ENCODE results near the gene HES4.

HES4 gene

DNA sequence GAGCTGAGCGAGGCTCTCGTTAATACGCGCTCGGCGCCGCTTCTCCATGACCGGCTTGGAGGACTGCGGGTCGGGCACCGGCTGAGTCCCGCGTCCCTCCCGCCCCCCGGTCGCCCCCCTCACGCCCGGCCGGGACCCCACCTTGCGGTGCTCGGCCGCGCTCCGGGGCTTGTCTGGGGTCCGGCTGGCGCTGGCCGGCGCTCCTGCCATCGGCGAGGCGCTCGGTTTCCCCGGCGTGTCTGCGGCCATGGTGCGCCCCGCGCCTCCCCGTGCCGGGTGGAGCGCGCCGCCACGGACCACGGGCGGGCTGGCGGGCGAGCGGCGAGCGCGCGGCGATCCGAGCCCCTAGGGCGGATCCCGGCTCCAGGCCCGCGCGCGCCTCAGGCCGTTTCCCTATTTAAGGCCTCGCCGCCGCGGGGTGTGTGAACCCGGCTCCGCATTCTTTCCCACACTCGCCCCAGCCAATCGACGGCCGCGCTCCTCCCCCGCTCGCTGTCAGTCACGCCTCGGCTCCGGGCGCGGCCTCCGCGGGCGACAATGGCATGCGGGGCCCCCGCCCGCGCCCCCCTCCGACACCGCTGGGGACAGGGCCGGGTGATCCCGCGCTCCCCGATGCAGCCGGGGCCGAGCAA lies at the start of gene HES4:
Gene HES4, minus strand, starts transcription at position 373 of the 632 bp plus-strand sequence. Its CDS starts 124 bp downstream, at position 249.
- peak in 2 of 4 experiments; percentile 31 to 51 for DNase-seq

GRCh38 chr1:1048765-1049164 lies 48.9 kb upstream of the HES4 start:
- DNase-seq = no peak

DNA sequence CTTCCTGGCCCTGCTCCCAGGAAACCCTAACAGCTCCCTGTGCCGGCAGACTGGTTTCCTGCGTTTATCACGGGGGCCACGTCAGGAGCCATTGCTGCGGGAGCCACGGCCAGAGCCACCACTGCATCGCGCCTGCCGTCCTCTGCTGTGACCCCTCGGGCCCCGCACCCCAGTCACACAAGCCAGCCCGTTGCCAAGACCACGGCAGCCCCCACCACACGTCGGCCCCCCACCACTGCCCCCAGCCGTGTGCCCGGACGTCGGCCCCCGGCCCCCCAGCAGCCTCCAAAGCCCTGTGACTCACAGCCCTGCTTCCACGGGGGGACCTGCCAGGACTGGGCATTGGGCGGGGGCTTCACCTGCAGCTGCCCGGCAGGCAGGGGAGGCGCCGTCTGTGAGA lies 48.1 kb upstream of the HES4 start:
- DNase-seq = no peak

- DNase-seq = no peak
These were observed 47.5 kb upstream of the HES4 start for GRCh38 chr1:1047407-1047806.

- DNase-seq = no peak
These were observed 46.9 kb upstream of the HES4 start for GRCh38 chr1:1046767-1047166.

- DNase-seq = no peak
These were observed 46.3 kb upstream of the HES4 start for GRCh38 chr1:1046243-1046642.

- no peak for DNase-seq
These were observed 45.2 kb upstream of the HES4 start for GRCh38 chr1:1045129-1045528.

DNA sequence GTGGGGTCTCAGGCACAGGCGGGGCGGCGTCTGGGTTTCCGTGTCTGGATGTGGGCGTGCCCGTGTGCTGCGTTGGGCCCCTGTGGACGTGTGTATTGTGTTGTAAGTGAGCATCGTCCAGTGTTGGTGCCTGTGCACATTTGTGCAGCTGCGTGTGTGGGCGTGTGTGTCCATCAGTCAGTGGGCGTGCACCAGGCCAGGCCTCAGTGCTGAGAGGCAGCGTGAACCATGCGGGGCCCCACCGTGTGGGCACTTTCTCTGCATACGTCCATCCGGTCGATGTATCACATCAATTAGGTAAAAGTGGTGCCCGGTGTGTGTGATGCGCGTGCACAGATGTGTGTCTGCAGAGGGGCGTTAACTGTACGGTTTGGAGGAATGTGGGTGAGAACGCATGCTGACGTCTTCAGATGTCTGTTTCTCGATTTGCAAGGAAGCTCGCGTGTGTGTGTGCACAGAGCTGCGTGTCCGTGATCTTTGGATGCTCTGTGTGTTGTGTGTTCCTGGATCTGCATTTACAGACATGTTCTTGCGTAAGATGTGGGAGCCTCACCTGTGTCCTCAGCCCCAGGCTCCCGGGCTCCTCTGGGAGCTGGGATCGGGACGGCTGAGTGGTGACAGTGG lies 44.7 kb upstream of the HES4 start:
- no peak for DNase-seq

DNA sequence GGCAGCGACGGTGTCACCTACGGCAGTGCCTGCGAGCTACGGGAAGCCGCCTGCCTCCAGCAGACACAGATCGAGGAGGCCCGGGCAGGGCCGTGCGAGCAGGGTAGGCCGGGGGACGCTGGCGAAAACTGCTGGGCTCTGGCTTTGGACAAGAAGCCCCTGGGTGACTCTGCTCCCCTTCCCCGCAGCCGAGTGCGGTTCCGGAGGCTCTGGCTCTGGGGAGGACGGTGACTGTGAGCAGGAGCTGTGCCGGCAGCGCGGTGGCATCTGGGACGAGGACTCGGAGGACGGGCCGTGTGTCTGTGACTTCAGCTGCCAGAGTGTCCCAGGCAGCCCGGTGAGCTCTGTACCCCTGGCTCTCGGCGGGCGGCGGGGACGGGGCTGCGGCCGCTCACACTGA lies 44.0 kb upstream of the HES4 start:
- no peak for DNase-seq

GRCh38 chr1:1043411-1043810 lies 43.5 kb upstream of the HES4 start:
- DNase-seq = no peak

DNA sequence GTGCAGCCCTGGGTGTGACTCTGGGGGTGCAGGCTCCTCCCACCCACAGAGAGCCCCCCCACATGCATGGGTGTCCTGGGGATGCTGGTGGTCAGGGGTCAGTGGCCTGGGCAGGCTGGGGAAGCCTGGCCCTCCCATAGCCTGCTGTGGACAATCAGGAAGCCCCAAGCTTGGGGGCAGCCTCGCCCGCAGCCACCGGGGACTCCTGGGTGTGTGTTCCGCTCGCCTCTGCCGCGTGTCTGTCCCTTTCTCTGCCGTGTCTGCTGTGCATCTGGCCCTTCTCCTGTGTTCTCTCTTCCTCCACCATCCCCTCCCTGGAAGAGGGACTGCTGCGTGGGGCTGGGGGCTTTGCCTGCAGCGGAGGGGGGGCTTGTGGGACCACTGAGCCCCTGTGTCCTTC lies 42.9 kb upstream of the HES4 start:
- no peak for DNase-seq

DNA sequence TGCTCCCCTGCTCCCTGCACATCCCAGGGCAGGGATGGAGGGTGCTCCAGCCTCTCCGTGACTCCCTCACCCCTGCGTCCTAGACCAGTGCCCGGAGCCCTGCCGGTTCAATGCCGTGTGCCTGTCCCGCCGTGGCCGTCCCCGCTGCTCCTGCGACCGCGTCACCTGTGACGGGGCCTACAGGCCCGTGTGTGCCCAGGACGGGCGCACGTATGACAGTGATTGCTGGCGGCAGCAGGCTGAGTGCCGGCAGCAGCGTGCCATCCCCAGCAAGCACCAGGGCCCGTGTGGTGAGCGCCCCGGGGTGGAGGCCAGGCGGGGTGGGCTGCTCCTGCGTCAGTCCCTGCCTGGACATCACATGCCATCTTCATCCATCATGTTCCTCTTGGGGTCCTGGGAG lies 42.0 kb upstream of the HES4 start:
- no peak for DNase-seq

- DNase-seq = no peak
These were observed 41.2 kb upstream of the HES4 start for GRCh38 chr1:1041092-1041523.

DNA sequence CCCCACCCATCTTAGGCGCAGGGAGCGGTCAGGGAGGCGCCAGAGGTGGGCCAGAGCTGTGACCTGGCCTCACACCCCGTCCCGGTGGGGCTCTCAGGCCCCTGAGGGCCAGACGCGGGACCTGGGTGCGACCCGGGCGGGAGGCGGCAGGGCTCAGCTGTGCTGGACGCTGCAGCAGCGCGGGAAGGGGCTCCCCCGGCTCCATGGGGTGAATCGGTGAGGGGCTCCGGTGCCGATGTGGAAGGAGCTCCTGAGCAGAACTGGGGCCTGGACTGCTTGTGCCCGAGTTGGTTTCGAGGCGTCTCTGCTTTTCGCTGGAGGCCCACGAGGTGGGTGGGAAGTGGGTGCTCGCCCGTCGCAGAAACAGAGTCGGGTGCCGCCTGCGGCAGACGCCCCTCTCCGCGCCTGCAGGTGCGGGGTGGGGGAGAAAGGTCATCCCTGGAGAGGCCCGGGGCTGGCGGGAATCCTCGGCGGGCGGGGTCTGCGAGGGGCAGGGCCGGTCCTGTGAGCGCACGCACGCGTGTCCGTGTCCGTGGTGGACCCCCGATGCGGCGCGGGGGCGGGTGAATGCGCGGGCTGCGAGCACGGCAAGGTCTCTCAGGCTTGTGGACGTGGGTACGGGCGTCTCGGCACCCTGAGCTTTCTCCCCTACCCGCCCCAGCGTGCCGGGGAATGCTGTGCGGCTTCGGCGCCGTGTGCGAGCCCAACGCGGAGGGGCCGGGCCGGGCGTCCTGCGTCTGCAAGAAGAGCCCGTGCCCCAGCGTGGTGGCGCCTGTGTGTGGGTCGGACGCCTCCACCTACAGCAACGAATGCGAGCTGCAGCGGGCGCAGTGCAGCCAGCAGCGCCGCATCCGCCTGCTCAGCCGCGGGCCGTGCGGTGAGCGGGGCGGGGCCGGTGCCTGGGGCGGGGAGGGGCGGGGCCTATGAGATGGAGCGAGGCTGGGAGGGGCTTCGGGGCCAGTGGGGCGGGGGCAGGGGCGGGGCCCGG lies 40.4 kb upstream of the HES4 start:
- DNase-seq = peak; percentile 30 to 82 (median 72)

DNA sequence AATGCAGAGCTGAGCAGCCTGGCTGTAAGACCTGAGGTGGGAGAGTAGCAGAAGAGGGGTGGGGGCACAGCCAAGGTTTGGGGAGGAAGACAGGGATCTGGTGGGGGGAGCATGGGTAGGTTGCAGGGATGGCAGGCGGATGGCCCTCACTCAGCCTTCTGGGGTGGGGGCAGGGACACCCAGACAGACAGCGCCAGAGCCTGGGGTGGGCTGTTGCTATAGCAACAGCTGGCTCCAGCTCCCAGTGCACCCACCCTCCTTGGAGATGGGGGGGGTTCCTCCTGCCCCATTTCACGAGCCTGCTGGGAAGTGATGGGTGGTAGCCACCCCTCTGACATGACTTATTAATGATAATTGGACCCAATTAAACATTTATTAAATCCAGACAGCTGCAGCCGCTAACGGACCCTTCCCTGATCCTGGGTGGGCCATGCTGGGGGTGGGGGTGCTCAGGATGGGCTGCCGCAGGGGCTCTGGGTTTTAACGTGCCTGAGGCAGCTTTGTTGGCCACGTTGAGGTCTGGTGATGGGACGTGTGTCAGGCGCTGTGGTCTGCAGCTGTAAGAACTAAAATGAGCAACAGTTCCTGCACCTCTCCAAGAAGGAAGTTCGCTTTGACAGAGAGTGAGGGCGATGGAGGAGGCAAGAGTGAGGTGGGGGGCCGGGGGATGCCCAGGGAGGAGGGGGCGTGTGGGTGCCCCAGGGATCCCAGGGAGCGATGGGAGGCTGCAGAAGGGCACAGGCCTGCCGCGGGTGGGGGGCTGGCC lies 39.4 kb upstream of the HES4 start:
- no peak for DNase-seq

DNA sequence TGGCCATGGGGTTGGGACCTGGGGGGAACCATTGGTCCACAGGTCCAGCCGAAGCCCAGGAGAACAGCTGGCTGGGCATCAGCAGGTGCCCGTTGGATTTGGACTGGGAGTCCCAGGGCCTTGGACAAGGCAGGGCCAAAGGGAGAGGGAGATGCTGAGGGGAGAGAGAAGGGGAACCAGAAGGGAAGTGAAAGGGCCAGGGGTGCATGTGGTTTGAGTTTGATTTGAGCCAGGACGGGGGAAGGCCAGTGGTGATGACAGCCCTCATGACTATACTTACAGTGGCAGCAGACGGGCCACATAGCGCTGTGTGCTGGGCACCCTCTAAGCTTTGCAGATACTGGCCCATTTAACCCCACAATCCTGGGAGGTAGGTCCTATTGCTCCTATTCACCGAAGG lies 38.8 kb upstream of the HES4 start:
- no peak for DNase-seq

DNA sequence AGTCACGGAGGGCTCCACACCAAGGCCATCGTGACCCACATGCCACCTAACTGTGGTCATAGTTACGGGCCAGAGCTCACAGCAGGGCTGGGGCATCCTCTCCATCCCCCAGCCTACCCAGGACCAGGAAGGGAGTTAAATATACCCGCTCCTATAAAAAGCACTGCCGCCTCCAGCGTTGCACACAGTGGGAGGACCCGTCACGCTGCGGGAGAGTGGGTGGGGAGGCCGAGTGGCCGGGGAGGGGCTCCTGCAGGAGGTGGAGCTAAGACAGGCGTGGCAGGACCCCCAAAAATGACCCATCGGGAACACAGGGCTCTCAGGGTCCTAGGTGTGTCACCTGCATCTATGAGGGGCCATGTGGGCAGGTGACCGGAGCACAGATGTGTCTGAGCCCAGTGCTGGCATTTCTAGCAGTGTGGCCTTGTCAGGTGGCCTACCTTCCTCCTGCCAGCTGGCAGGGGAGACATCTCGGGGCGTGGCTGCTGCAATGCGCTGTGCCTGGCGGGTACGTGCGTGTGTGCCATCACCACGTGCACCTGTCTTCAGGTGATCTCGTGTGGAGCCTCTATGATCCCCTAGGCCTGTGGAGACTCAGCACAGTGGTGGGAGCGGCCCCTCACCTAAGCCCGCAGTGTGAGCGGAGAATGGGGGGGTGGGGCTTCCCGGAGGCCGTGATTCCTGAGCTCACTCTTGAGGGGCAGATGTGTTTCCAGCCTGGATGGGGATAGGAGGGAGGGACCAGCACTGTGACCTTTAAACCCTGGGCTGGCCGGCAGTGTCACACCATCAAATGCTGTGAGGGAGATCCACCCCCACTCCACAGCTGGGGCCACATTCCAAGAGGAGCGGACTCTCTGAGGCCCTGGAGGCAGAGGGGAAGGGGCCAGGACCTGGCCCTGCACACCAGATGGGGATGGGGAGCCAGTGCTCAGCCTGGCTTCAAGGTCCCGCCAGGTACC lies 37.8 kb upstream of the HES4 start:
- no peak for DNase-seq

GRCh38 chr1:1035291-1035943 lies 35.5 kb upstream of the HES4 start:
- DNase-seq = no peak

DNA sequence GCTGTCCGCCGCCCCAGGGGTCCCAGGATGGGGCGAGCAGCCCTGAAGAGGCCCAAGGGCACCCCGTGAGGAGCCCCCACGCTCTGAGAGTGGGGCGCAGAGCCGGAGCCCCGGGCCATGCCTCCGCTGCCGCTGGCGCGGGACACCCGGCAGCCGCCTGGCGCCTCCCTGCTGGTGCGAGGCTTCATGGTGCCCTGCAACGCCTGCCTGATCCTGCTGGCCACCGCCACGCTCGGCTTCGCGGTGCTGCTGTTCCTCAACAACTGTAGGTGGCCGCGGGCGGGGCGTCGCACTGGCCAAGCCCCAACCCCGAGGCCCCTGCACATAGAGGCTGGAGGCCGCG lies 34.5 kb upstream of the HES4 start:
- no peak for DNase-seq

DNA sequence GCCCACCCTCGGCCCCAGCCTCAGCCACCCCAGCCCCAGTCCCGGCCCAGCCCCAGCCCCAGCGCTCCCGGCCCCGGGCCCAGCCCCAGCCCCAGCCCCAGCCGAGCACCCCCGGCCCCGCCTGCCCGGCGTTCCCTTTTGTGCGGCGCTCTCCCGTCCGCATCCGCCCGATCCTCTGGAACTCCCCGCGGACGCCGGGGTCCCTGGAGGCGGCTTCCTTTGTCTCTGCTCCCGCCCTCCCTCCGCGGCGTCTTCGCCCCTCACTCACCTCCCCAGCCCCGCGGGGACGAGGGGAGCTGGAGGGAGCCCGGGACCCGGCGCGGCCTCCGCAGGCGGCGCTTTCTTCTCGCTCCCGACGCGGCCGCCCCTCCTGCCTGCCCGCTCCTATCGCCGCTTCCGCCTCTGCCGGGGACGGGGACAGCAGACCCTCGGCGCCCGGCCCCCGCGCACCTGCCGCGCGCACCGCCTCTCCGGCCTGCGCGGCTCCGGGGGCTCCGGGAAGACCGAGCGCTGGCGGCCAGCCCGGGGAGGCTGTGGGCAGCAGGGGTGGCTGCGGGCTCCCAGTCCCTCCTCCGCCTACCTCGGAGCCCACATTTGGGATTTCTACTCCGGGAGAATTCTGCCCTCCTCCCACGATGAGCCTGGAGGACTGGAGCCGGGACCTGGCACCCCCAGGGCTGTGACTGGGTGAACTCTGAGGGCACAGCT lies 34.0 kb upstream of the HES4 start:
- no peak for DNase-seq
